Stomach (tissue), 4 donors: ENCODE results near the gene PRRX2.

ENCODE experiments used
- CTCF ChIP-seq, 7 experiments: fragments of 450-650 bp in 4 of 7; fragments of 200-600 bp in 3 of 7; sonication (generic) in 3 of 7; IDR thresholded peaks; one replicate each; pipeline ENCODE4 v1.5.1; 2016 to 2019; ENCODE audit warnings: antibody characterized with exemption in 7 of 7, control low read depth in 2 of 7, mild to moderate bottlenecking in 1 of 7
- EP300 ChIP-seq: sonication (generic); formaldehyde crosslinking; IDR thresholded peaks from one replicate; pipeline ENCODE4 v1.6.1; 2017; ENCODE audit warnings: antibody characterized with exemption
- POLR2A ChIP-seq, 4 donors: fragments of 450-650 bp; IDR thresholded peaks; one replicate each; pipeline ENCODE4 v1.6.1; 2016; ENCODE audit warnings: antibody characterized with exemption in 4 of 4, control low read depth in 2 of 4, mild to moderate bottlenecking in 1 of 4, moderate library complexity in 1 of 4
- POLR2AphosphoS5 ChIP-seq, 3 donors: sonication (generic); formaldehyde crosslinking; IDR thresholded peaks; one replicate each; pipeline ENCODE4 v1.6.1; 2016; ENCODE audit warnings: antibody characterized with exemption in 3 of 3

DNA sequence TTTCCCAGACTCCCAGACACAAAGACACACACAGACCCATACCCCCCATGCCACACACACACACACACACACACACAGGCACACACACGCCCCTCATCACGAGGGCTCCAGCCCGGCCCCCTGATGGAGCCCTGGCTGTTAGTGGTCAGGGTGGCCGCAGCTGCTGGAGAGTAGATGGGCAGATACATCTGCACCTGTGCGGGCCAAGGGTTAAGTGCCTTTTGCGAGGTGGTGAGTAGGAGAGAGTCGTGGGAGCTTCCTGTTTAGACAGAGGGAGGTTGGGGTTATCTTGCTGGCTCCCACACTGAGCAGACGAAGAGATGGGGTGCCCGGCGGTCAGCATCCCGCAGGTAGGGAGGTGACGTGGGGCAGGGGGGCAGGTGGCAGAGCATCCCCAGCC, 8.2 kb downstream of the PRRX2 start:
- TF ChIP-seq EP300: no peak
- no peak for TF ChIP-seq CTCF (IDR thresholded peaks at IDR 0.05)
- TF ChIP-seq POLR2AphosphoS5 (IDR thresholded peaks at IDR 0.05): no peak
- TF ChIP-seq POLR2A (IDR thresholded peaks at IDR 0.05): no peak
